NCI-H1092 (cell line): ENCODE measurements around the gene CHSY3.

Source experiments
- DNase-seq: peaks from one replicate; lab custom pipeline; 2025; lab: John Stamatoyannopoulos, UW

CHSY3 gene

GRCh38 chr5:130096483-130096882 is 192.2 kb downstream of the CHSY3 start:
- DNase-seq, result no peak

GRCh38 chr5:130099008-130099407 is 194.7 kb downstream of the CHSY3 start:
- DNase-seq, result no peak

DNA sequence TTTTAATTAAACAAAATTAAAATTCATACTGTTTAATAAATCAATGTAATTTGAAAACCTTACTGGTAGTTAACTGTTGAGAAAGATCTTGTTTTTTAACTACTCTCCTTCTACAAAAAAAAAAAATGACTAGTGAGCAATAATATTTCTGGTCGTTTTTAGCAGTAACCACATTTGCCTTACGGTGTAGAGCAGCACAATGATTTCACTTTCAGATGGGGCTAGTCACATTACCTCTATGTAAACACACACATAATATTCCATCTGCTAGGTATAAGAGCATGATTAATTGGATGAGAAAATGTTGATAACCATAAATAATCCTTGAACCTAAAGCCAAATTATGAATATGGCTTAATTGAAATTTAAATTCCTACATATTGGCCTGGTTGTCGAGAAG is 198.1 kb downstream of the CHSY3 start:
- DNase-seq, result no peak

DNA sequence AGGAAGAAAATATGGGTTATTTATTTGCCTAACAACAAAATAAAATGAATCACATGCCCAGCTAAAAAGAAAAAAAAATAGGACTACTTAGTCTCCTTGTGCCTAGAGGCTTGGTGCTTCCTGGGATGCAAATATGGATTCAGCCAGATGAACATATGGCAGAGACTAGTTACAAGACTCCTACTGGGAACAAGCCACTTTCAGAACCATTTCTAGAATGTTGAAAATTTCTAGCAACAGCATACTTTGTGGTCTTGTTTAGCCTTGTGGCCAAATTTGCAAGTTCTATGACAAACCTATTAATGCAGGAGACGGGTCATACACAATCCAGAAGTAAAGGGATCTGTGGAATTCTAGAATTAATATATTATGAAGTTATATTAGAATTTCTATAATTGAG is 198.7 kb downstream of the CHSY3 start:
- no peak for DNase-seq

- no peak for DNase-seq
Measured at GRCh38 chr5:130104895-130105688, 200.8 kb downstream of the CHSY3 start.

- no peak for DNase-seq
Measured at GRCh38 chr5:130106480-130106879, 202.2 kb downstream of the CHSY3 start.

GRCh38 chr5:130109152-130109551 is 204.9 kb downstream of the CHSY3 start:
- DNase-seq, result no peak

DNA sequence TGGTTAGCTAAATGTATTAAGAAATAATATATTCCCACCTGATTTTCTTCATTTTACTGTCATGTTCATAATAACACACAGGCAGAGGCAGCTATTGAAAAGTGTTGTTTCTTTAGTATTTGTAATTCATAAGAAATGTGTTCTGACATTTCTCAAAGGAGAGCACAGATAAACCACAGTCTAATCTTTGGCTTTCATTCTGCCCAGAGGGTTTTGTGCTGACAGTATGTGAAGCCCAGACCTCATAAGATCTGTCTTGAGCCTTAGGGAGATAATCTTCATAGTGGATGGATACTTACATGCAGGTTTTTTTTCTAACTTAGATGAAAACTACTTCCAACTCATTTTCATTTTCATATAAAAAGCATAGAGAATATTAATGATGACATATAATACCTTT is 206.1 kb downstream of the CHSY3 start:
- no peak for DNase-seq

- DNase-seq, result no peak
Measured at GRCh38 chr5:130111746-130112145, 207.5 kb downstream of the CHSY3 start.

DNA sequence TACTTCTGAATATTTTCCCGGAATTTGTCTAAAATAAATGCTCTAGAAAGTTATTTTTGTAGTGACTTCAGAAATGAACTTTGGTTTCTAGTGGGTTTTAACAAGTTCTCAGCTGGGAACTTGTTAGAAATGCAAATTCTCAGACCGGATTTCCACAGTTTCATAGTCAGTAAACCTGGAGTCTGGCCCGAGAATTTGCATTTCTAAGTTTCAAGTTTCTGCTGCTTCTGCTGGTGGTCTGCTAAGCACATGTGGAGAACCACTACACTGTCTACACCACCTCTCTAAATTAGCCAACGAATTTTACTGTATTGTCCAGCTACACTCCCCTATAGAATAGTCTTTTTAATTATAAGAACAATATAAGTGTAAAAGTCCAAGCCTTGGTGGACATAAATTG is 208.0 kb downstream of the CHSY3 start:
- DNase-seq, result no peak

GRCh38 chr5:130115686-130116085 is 211.4 kb downstream of the CHSY3 start:
- no peak for DNase-seq

- no peak for DNase-seq
Measured at GRCh38 chr5:130116462-130116861, 212.2 kb downstream of the CHSY3 start.

DNA sequence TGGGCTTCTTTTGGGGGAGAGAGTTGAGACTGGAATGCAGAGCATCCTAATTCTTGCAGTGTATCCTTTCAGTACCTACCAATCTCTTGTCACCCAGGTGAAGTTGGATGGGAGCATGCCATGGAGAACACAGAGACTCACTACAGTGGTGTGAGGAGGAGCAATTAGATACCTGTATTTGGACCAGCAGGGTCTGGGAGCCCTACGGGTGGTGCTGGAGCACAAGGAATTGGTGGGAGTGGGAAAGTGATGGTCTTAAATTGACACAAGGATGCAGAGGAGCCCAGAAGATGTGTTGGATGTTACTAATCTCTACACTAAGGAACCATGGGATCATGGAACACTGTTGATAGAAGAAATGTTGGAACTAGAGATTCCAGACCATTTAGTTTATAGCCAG is 212.7 kb downstream of the CHSY3 start:
- DNase-seq, result no peak

DNA sequence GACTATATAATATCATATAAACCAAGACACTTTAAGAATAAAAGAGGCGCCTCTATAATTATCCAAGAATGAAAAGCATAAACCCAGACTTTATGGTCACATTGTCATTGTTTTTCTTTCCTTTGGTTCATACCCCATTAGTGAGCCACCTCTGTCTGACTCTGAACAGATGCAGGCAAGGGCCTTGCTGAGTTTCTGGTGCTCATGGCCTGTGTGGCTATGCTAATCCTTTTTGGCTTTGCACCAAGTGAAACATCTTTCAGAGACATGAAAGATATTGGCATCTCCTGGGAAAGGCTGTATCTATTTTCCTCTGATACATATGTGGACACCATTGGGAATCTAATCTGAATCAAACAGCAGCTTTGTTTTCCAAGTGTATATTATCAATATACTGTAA is 222.5 kb downstream of the CHSY3 start:
- no peak for DNase-seq

- no peak for DNase-seq
Measured at GRCh38 chr5:130135506-130135905, 231.2 kb downstream of the CHSY3 start.

DNA sequence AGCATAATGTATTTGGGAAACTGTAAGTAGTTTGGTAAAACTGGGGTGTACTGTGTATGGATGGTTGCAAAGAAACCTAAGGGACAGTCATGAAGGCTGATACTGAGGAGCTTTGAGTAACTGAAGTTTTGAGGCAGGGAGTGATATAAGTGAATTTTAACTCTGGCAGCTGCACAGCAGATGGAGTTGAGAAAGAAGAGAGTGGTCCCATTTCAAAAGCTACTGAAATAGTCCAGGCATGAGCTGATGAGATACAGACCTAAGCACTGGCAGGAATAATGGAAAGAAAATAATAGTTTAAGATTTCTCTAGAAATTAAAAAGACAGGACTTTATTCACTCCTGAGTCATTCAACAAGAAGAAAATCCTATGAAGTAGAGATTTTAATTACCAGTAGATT is 232.0 kb downstream of the CHSY3 start:
- no peak for DNase-seq

DNA sequence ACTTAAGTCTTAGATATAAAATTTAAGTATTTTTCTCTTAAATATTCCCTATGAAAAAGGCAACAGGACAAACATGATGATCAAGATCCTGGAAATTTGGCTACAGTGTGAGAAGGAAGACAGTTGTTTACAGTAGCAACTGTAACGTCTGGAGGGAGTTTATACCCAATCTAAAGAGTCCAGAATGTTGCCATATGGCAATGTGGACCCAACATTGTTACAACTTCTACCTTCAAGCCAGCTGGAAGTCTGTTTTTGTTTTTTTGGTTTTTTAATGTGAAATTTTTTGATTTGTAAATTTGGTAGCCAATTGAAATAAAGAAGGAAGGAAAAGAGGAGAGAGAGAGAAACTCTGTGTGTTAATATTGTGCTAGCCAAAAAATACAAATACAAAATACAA is 233.4 kb downstream of the CHSY3 start:
- DNase-seq, result no peak

GRCh38 chr5:130138406-130139045 is 234.3 kb downstream of the CHSY3 start:
- DNase-seq, result no peak

GRCh38 chr5:130141659-130142320 is 237.5 kb downstream of the CHSY3 start:
- no peak for DNase-seq

GRCh38 chr5:130151239-130151638 is 247.0 kb downstream of the CHSY3 start:
- no peak for DNase-seq

GRCh38 chr5:130155345-130156011 is 251.2 kb downstream of the CHSY3 start:
- DNase-seq, result no peak

DNA sequence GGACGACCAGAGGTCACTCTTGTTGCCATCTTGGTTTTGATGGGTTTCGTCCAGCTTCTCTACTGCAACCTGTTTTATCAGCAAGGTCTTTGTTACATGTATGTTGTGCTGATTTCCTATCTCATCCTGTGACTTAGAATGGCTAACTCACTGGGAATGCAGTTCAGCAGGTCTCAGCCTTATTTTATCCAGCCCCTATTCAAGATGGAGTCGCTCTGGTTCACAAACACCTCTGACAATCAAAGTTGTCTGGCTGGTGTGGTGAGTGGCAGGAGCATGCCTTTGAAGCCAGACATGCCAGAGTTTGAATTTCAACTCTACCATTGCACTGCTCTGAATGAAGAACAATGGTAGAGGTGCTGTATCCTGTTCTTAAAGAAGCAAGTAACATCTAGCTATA is 253.8 kb downstream of the CHSY3 start:
- no peak for DNase-seq

DNA sequence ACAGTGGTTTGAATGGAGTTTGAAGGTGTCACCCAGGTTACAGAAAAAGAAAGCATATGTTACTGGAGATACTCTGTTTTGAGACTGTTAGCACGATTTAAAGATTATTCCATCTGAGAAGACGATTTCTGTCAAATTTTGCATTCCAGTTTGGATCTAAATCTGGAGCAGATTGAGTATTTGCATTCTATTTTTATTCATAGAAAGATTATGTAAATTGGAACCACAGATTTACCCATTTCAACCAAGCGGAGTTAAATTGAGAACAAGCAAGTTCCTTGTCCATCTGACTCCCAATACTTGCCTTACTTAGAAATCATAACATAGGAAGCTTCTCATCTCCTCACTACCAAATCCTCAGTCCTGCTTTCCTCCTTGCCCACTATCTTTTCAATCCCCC is 255.7 kb downstream of the CHSY3 start:
- DNase-seq, result no peak
